ENCODE results near the gene COX7A2L. TPM values are rescaled to one million over a fixed set of nuclear protein-coding genes. Genes with fewer than 3 reads are reported as not detected.

Gene COX7A2L
- polyA plus RNA-seq, 1 of the 3 experiments (the other 2 are of a cell fraction): 77.6 TPM

DNA sequence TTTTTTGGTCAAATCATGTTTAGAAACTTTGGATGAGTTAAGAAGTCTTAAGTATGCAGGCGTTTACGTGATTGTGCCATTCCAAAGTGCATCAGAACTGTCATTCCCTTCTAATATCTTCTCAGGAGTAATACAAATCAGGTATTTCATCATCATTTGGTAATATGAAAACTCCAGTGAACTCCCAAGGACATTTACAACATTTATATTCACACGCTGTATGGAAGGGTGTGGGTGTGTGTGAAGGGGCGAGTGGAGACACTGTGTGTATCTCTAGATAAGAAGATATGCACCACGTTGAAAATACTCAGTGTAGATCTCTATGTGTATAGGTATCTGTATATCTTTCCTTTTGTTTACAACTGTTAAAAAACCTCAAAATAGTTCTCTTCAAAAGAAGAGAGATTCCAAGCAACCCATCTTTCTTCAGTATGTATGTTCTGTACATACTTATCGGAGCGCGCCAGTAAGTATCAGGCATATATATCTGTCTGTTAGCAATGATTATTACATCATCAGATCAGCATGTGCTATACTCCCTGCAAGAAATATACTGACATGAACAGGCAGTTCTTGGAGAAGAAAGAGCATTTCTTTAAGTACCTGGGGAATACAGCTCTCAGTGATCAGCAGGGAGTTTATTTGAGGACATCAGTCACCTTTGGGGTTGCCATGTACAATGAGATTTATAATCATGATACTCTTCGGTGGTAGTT is 29.3 kb downstream of the COX7A2L start (continued):
- TF ChIP-seq REST (IDR thresholded peaks at IDR 0.05; ENCODE audit: low read depth, low read length): no peak
- TF ChIP-seq PBX3 (IDR thresholded peaks at IDR 0.05): no peak
- no peak for TF ChIP-seq TEAD4 (IDR thresholded peaks at IDR 0.05; ENCODE audit: borderline replicate concordance, insufficient read depth)
- TF ChIP-seq YY1 (IDR thresholded peaks at IDR 0.05; ENCODE audit: low read depth): no peak

DNA sequence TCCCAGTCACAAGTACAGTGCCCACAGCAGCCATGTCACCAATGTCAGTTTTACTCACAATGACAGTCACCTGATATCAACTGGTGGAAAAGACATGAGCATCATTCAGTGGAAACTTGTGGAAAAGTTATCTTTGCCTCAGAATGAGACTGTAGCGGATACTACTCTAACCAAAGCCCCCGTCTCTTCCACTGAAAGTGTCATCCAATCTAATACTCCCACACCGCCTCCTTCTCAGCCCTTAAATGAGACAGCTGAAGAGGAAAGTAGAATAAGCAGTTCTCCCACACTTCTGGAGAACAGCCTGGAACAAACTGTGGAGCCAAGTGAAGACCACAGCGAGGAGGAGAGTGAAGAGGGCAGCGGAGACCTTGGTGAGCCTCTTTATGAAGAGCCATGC is 31.3 kb downstream of the COX7A2L start:
- CTCF ChIA-PET: interaction anchor here (0.8 to 7.1 kb wide), 18 partner anchors 10 to 476 kb away, joined by 3 to 96 read pairs (median 8); no protein-coding TSS in a partner anchor
- H3F3A ChIP-seq (replicated peaks; ENCODE audit: insufficient read depth): peaks cover 27% of the 10 kb centered on the region
- peaks cover 60 to 86% of the 10 kb centered on the region in 2 experiments for H3K36me3 ChIP-seq (replicated peaks in 1 of 2; ENCODE audit: control insufficient read depth in 1 of 2, insufficient read depth in 2 of 2, low read length in 1 of 2)
- DNase-seq: no peak
- H3K4me1 ChIP-seq (ENCODE audit: control insufficient read depth in 1 of 2, insufficient read depth in 2 of 2, low read depth in 1 of 2, low read length in 1 of 2): no peaks in the 10 kb centered on the region; a peak in 1 of 4 replicates
- H2AFZ ChIP-seq (ENCODE audit: low read depth): no peak overlapping the region
- peak overlapping the region in 1 of 2 experiments; percentile 14; a peak in 1 of 4 replicates for H3K27ac ChIP-seq (ENCODE audit: low read depth in 2 of 2, low read length in 1 of 2)
- WGBS (ENCODE audit: low lambda C conversion rate): 97% methylated on average over 5 of the region's 5 CpGs
- POLR2A ChIA-PET: no interaction called here
- TF ChIP-seq RCOR1 (IDR thresholded peaks at IDR 0.05; ENCODE audit: low read length) (no peak), MXI1 (IDR thresholded peaks at IDR 0.05; ENCODE audit: low read depth, low read length) (no peak), TAF1 (IDR thresholded peaks at IDR 0.05; ENCODE audit: borderline replicate concordance, low read depth, low read length) (no peak), RXRA (IDR thresholded peaks at IDR 0.05; ENCODE audit: borderline replicate concordance, low read depth) (no peak), SMC3 (IDR thresholded peaks at IDR 0.05; ENCODE audit: low read depth, low read length) (no peak), GABPA (IDR thresholded peaks at IDR 0.05; ENCODE audit: low read depth) (no peak), EZH2phosphoT487 (IDR thresholded peaks at IDR 0.05; ENCODE audit: borderline replicate concordance, low read depth) (no peak), POLR2AphosphoS5 (IDR thresholded peaks at IDR 0.05; ENCODE audit: low read depth, low read length) (no peak), RAD21 (IDR thresholded peaks at IDR 0.05; ENCODE audit: low read length) (no peak), GATA2 (CRISPR knock-in tag; IDR thresholded peaks at IDR 0.05) (no peak), CHD2 (IDR thresholded peaks at IDR 0.05; ENCODE audit: low read length, partially characterized antibody) (no peak), NRF1 (IDR thresholded peaks at IDR 0.05; ENCODE audit: low read depth, low read length) (no peak)
- H3K9ac ChIP-seq: no peak overlapping the region
- H3K9me3 ChIP-seq: no peaks in the 10 kb centered on the region
- H3K79me2 ChIP-seq (ENCODE audit: insufficient read depth): peaks cover 4% of the 10 kb centered on the region; the same call in 1 of the 2 replicates
- H4K20me1 ChIP-seq (ENCODE audit: insufficient read depth): no peaks in the 10 kb centered on the region
- H3K4me2 ChIP-seq: no peak overlapping the region
- H3K4me3 ChIP-seq (ENCODE audit: low read depth in 2 of 2, low read length in 1 of 2): no peak overlapping the region
- no peaks in the 10 kb centered on the region for H3K9me2 ChIP-seq
- no peaks in the 10 kb centered on the region for H3K27me3 ChIP-seq (ENCODE audit: insufficient read depth)
